H9 (cell line): Measurements from ENCODE around the gene HNRNPR. TPM values are rescaled to one million over a fixed set of nuclear protein-coding genes. Genes with fewer than 3 reads are reported as not detected.

Source experiments
- DNase-seq: peaks from one replicate; pipeline ENCODE4 v3.0.0-alpha.2; 2017
- H2AFZ ChIP-seq: one replicate; pipeline ENCODE4 v1.6.1; 2013; ENCODE audit warnings: mild to moderate bottlenecking, low read length, control low read depth, moderate library complexity
- H2AK5ac ChIP-seq: 2 replicates; pipeline ENCODE4 v1.6.1; 2013; ENCODE audit warnings: low read length, control low read depth, mixed read lengths; ENCODE audit not compliant: insufficient read length
- H2BK120ac ChIP-seq: one replicate; pipeline ENCODE4 v1.6.1; 2013; ENCODE audit warnings: low read depth, mild to moderate bottlenecking, low read length, control low read depth, inconsistent platforms; ENCODE audit not compliant: poor library complexity, severe bottlenecking
- H2BK12ac ChIP-seq: 2 replicates; pipeline ENCODE4 v1.6.1; 2013; ENCODE audit warnings: low read length, control low read depth, mixed read lengths, low read depth; ENCODE audit not compliant: insufficient read length
- H2BK15ac ChIP-seq: 2 replicates; pipeline ENCODE4 v1.6.1; 2013; ENCODE audit warnings: low read depth, low read length, control low read depth
- H2BK20ac ChIP-seq: one replicate; pipeline ENCODE4 v1.6.1; 2013; ENCODE audit warnings: low read depth, mild to moderate bottlenecking, low read length, control low read depth, inconsistent platforms; ENCODE audit not compliant: poor library complexity, severe bottlenecking
- H2BK5ac ChIP-seq: 2 replicates; pipeline ENCODE4 v1.6.1; 2013; ENCODE audit warnings: low read length, control low read depth, mixed read lengths; ENCODE audit not compliant: insufficient read length
- H3K14ac ChIP-seq: 2 replicates; pipeline ENCODE4 v1.6.1; 2013; ENCODE audit warnings: low read length, control low read depth; ENCODE audit not compliant: insufficient read depth
- H3K18ac ChIP-seq: 2 replicates; pipeline ENCODE4 v1.6.1; 2013; ENCODE audit warnings: low read depth, mild to moderate bottlenecking, mixed read lengths, low read length, control low read depth; ENCODE audit not compliant: insufficient read length
- H3K23ac ChIP-seq: 2 replicates; pipeline ENCODE4 v1.6.1; 2013; ENCODE audit warnings: low read length, control low read depth, mixed read lengths, low read depth; ENCODE audit not compliant: insufficient read length
- H3K23me2 ChIP-seq: 2 replicates; pipeline ENCODE4 v1.6.1; 2013; ENCODE audit warnings: low read depth, mild to moderate bottlenecking, mixed read lengths, low read length, control low read depth; ENCODE audit not compliant: insufficient read length, poor library complexity, severe bottlenecking
- H3K27ac ChIP-seq: 2 replicates; pipeline ENCODE4 v1.5.1; 2013; ENCODE audit warnings: low read length, control low read depth, mixed read lengths, low read depth; ENCODE audit not compliant: insufficient read length
- H3K27me3 ChIP-seq: 2 replicates; pipeline ENCODE4 v1.6.1; 2013; ENCODE audit warnings: low read length, control low read depth, inconsistent platforms; ENCODE audit not compliant: insufficient read depth
- H3K4ac ChIP-seq: 2 replicates; pipeline ENCODE4 v1.6.1; 2013; ENCODE audit warnings: low read depth, mild to moderate bottlenecking, control low read depth, inconsistent platforms, low read length, moderate library complexity
- H3K4me1 ChIP-seq: 2 replicates; pipeline ENCODE4 v1.6.1; 2013; ENCODE audit warnings: low read length, control low read depth, inconsistent platforms; ENCODE audit not compliant: insufficient read depth
- H3K4me2 ChIP-seq: 2 replicates; pipeline ENCODE4 v1.6.1; 2013; ENCODE audit warnings: low read length, control low read depth, mixed read lengths; ENCODE audit not compliant: insufficient read length, insufficient read depth
- H3K56ac ChIP-seq: 2 replicates; pipeline ENCODE4 v1.6.1; 2013; ENCODE audit warnings: low read depth, mild to moderate bottlenecking, mixed read lengths, low read length, control low read depth; ENCODE audit not compliant: insufficient read length
- H3K79me1 ChIP-seq: 2 replicates; pipeline ENCODE4 v1.6.1; 2013; ENCODE audit warnings: low read depth, mild to moderate bottlenecking, moderate library complexity, low read length, control low read depth, inconsistent platforms; ENCODE audit not compliant: insufficient read depth, poor library complexity, severe bottlenecking
- H3K79me2 ChIP-seq: 2 replicates; pipeline ENCODE4 v1.6.1; 2013; ENCODE audit warnings: low read length, control low read depth, inconsistent platforms; ENCODE audit not compliant: insufficient read depth
- H3K9ac ChIP-seq: 2 replicates; pipeline ENCODE4 v1.6.1; 2013; ENCODE audit warnings: low read length, control low read depth, mixed read lengths; ENCODE audit not compliant: insufficient read length; ENCODE audit errors: extremely low read depth
- H3K9me3 ChIP-seq: one replicate; pipeline ENCODE4 v1.6.1; 2013; ENCODE audit warnings: low read depth, low read length, inconsistent platforms; ENCODE audit not compliant: control insufficient read depth
- H3T11ph ChIP-seq: one replicate; pipeline ENCODE4 v1.6.1; 2013; ENCODE audit warnings: mild to moderate bottlenecking, low read length, control low read depth, inconsistent platforms
- H4K20me1 ChIP-seq: one replicate; pipeline ENCODE4 v1.6.1; 2013; ENCODE audit not compliant: control insufficient read depth, insufficient read length, insufficient read depth
- H4K5ac ChIP-seq: 2 replicates; pipeline ENCODE4 v1.6.1; 2013; ENCODE audit warnings: low read depth, mild to moderate bottlenecking, mixed read lengths, low read length, control low read depth; ENCODE audit not compliant: insufficient read length
- H4K8ac ChIP-seq: replicated peaks from 2 replicates; pipeline ENCODE4 v1.6.1; 2013; ENCODE audit warnings: low read length, control low read depth, mixed read lengths, low read depth; ENCODE audit not compliant: insufficient read length
- H4K91ac ChIP-seq: 2 replicates; pipeline ENCODE4 v1.6.1; 2013; ENCODE audit warnings: low read depth, mild to moderate bottlenecking, moderate library complexity, mixed read lengths, low read length, control low read depth; ENCODE audit not compliant: insufficient read length
- H3K27ac Mint-ChIP-seq, 3 experiments: 2 replicates in 2 of 3; 3 replicates in 1 of 3; pipeline ENCODE4 v1.8.0; 2020 to 2021; ENCODE audit warnings: mixed read lengths in 3 of 3, mild to moderate bottlenecking in 1 of 3, moderate library complexity in 1 of 3
- H3K27me3 Mint-ChIP-seq: 2 replicates; pipeline ENCODE4 v1.8.0; 2021; ENCODE audit warnings: low read depth, mild to moderate bottlenecking, moderate library complexity, mixed read lengths
- H3K36me3 Mint-ChIP-seq, 3 experiments: 2 replicates in 2 of 3; 3 replicates in 1 of 3; pipeline ENCODE4 v1.8.0; 2020 to 2021; ENCODE audit warnings: low read depth in 3 of 3, mixed read lengths in 3 of 3; ENCODE audit not compliant: insufficient read depth in 1 of 3
- H3K4me1 Mint-ChIP-seq, 2 experiments: 2 replicates each; pipeline ENCODE4 v1.8.0; 2020; ENCODE audit warnings: mixed read lengths in 2 of 2
- H3K4me3 Mint-ChIP-seq, 2 experiments: 2 replicates in 1 of 2; 3 replicates in 1 of 2; pipeline ENCODE4 v1.8.0; 2020 to 2021; ENCODE audit warnings: mild to moderate bottlenecking in 2 of 2, mixed read lengths in 2 of 2, moderate library complexity in 1 of 2
- H3K9me3 Mint-ChIP-seq, 2 experiments: 2 replicates in 1 of 2; 3 replicates in 1 of 2; pipeline ENCODE4 v1.8.0; 2020; ENCODE audit warnings: mild to moderate bottlenecking in 2 of 2, mixed read lengths in 2 of 2, moderate library complexity in 1 of 2
- WGBS: extraction: QIAGEN DNeasy Blood & Tissue Kit; methylation state at CpG from one replicate; pipeline ENCODE4 v1.1.7; 2013; ENCODE audit warnings: missing lambda C conversion rate, low lambda C conversion rate, mixed read lengths; ENCODE audit not compliant: insufficient read length; ENCODE audit errors: extremely low coverage; 5-methylcytosine and 5-hydroxymethylcytosine counted together
- total RNA-seq: library from RNA; stranded (reverse); gene quantifications from 2 replicates; pipeline ENCODE4 v1.2.1, GENCODE V29; 2021
- TF ChIP-seq, protein P1 (sequence below): fragments of 200-600 bp; sonication (generic); conservative IDR thresholded peaks from 3 replicates; pipeline ENCODE4 v1.8.0; 2021; ENCODE audit warnings: antibody characterized with exemption, mild to moderate bottlenecking

HNRNPR gene
- total RNA-seq, 1 experiment from 2014 or later, result 196 TPM

DNA sequence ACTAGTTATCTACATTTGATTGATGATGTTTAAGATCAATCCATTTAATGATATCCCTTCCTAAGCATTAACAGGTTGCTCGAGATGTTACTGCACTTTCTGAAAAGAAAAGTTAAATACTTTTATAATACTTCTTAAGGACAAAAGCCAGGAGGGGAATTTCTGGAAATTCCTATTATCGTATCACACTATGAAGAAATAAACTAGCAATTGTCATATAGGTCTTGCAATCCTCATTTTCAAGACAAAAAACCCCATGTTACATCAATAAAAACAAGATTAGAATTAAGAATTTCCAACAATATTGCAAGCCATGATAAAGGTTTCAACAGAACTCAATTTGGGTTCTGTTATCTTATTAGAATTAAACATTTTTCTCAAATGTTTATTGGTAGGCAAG is 47.2 kb downstream of the HNRNPR start:
- TF ChIP-seq, protein P1, sequence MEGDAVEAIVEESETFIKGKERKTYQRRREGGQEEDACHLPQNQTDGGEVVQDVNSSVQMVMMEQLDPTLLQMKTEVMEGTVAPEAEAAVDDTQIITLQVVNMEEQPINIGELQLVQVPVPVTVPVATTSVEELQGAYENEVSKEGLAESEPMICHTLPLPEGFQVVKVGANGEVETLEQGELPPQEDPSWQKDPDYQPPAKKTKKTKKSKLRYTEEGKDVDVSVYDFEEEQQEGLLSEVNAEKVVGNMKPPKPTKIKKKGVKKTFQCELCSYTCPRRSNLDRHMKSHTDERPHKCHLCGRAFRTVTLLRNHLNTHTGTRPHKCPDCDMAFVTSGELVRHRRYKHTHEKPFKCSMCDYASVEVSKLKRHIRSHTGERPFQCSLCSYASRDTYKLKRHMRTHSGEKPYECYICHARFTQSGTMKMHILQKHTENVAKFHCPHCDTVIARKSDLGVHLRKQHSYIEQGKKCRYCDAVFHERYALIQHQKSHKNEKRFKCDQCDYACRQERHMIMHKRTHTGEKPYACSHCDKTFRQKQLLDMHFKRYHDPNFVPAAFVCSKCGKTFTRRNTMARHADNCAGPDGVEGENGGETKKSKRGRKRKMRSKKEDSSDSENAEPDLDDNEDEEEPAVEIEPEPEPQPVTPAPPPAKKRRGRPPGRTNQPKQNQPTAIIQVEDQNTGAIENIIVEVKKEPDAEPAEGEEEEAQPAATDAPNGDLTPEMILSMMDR, result no peak
- Histone ChIP-seq H3T11ph (no peak overlapping the region), H3K79me1 (no peaks in the 10 kb centered on the region), H2BK5ac (no peak overlapping the region), H4K20me1 (no peaks in the 10 kb centered on the region), H4K8ac (no peak overlapping the region), H3K9ac (no peak overlapping the region), H2BK120ac (no peak overlapping the region), H4K5ac (no peak overlapping the region), H3K56ac (no peak overlapping the region), H3K27ac (no peak overlapping the region), H3K79me2 (no peaks in the 10 kb centered on the region), H4K91ac (no peak overlapping the region), H3K14ac (no peak overlapping the region), H2BK15ac (no peak overlapping the region), H3K23ac (no peak overlapping the region), H3K23me2 (no peaks in the 10 kb centered on the region), H3K9me3 (no peaks in the 10 kb centered on the region), H3K4me2 (no peak overlapping the region), H3K27me3 (no peaks in the 10 kb centered on the region), H3K4ac (no peak overlapping the region), H2AFZ (no peak overlapping the region), H3K18ac (no peak overlapping the region), H3K4me1 (no peaks in the 10 kb centered on the region), H2AK5ac (no peak overlapping the region), H2BK20ac (no peak overlapping the region), H2BK12ac (no peak overlapping the region)
- peaks cover 12 to 25% (median 24%) of the 10 kb centered on the region in 3 experiments; a peak in 6 of 7 replicates for H3K36me3 Mint-ChIP-seq
- no peak for DNase-seq
- H3K9me3 Mint-ChIP-seq, result no peaks in the 10 kb centered on the region
- no peaks in the 10 kb centered on the region for H3K4me1 Mint-ChIP-seq
- no peaks in the 10 kb centered on the region for H3K27me3 Mint-ChIP-seq
- H3K27ac Mint-ChIP-seq, result no peak overlapping the region
- WGBS, result no CpG with 5 or more reads among the region's 2 CpGs
- H3K4me3 Mint-ChIP-seq, result no peak overlapping the region
